ENCODE data around the gene PCDHA4.
"Not testable (repeated sequence)": the region's sequence is repeated elsewhere in the genome, so short reads cannot be mapped to it uniquely, and the experiment has no call there.

DNA sequence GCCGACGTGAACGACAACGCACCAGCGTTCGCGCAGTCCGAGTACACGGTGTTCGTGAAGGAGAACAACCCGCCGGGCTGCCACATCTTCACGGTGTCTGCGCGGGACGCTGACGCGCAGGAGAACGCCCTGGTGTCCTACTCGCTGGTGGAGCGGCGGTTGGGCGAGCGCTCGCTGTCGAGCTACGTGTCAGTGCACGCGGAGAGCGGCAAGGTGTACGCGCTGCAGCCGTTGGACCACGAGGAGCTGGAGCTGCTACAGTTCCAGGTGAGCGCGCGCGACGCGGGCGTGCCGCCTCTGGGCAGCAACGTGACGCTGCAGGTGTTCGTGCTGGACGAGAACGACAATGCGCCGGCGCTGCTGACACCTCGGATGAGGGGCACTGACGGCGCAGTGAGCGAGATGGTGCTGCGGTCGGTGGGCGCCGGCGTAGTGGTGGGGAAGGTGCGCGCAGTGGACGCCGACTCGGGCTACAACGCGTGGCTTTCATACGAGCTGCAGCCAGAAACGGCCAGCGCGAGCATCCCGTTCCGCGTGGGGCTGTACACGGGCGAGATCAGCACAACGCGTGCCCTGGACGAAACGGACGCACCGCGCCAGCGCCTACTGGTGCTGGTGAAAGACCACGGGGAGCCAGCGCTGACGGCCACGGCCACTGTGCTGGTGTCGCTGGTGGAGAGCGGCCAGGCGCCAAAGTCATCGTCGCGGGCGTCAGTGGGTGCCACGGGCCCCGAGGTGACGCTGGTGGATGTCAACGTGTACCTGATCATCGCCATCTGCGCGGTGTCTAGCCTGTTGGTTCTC, 43.2 kb downstream of the PCDHA4 start:
- TF ChIP-seq, protein P1, sequence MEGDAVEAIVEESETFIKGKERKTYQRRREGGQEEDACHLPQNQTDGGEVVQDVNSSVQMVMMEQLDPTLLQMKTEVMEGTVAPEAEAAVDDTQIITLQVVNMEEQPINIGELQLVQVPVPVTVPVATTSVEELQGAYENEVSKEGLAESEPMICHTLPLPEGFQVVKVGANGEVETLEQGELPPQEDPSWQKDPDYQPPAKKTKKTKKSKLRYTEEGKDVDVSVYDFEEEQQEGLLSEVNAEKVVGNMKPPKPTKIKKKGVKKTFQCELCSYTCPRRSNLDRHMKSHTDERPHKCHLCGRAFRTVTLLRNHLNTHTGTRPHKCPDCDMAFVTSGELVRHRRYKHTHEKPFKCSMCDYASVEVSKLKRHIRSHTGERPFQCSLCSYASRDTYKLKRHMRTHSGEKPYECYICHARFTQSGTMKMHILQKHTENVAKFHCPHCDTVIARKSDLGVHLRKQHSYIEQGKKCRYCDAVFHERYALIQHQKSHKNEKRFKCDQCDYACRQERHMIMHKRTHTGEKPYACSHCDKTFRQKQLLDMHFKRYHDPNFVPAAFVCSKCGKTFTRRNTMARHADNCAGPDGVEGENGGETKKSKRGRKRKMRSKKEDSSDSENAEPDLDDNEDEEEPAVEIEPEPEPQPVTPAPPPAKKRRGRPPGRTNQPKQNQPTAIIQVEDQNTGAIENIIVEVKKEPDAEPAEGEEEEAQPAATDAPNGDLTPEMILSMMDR (IDR thresholded peaks at IDR 0.05) = not testable (repeated sequence)
- TF ChIP-seq, protein P2, sequence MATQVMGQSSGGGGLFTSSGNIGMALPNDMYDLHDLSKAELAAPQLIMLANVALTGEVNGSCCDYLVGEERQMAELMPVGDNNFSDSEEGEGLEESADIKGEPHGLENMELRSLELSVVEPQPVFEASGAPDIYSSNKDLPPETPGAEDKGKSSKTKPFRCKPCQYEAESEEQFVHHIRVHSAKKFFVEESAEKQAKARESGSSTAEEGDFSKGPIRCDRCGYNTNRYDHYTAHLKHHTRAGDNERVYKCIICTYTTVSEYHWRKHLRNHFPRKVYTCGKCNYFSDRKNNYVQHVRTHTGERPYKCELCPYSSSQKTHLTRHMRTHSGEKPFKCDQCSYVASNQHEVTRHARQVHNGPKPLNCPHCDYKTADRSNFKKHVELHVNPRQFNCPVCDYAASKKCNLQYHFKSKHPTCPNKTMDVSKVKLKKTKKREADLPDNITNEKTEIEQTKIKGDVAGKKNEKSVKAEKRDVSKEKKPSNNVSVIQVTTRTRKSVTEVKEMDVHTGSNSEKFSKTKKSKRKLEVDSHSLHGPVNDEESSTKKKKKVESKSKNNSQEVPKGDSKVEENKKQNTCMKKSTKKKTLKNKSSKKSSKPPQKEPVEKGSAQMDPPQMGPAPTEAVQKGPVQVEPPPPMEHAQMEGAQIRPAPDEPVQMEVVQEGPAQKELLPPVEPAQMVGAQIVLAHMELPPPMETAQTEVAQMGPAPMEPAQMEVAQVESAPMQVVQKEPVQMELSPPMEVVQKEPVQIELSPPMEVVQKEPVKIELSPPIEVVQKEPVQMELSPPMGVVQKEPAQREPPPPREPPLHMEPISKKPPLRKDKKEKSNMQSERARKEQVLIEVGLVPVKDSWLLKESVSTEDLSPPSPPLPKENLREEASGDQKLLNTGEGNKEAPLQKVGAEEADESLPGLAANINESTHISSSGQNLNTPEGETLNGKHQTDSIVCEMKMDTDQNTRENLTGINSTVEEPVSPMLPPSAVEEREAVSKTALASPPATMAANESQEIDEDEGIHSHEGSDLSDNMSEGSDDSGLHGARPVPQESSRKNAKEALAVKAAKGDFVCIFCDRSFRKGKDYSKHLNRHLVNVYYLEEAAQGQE (IDR thresholded peaks at IDR 0.05; ENCODE audit: insufficient read depth in 1 of 2, low read depth in 2 of 2, low read length in 1 of 2) = not testable (repeated sequence)
